Sigmoid colon (tissue), 7 donors: ENCODE measurements around the gene SCTR. TPM values are rescaled to one million over a fixed set of nuclear protein-coding genes. Genes with fewer than 3 reads are reported as not detected.
A peak's percentile ranks its signal among the peaks of the same experiment; 100 is the strongest.

Experiments used
- DNase-seq: peaks from one replicate; pipeline ENCODE4 v3.0.0-alpha.2; 2019
- H3K27ac ChIP-seq, 4 donors: fragments of 200-600 bp; sonication (generic); one replicate each; pipeline ENCODE4 v1.5.1; 2016 to 2019; ENCODE audit warnings: mild to moderate bottlenecking in 1 of 4
- H3K27me3 ChIP-seq, 3 donors: fragments of 200-600 bp; sonication (generic); one replicate each; pipeline ENCODE4 v1.5.1; 2019; ENCODE audit warnings: mild to moderate bottlenecking in 1 of 3
- H3K36me3 ChIP-seq, 4 donors: fragments of 200-600 bp; sonication (generic); one replicate each; pipeline ENCODE4 v1.5.1; 2016 to 2019
- H3K4me1 ChIP-seq, 4 donors: fragments of 200-600 bp; sonication (generic); one replicate each; pipeline ENCODE4 v1.5.1; 2017 to 2019
- H3K4me3 ChIP-seq, 4 donors: fragments of 200-600 bp; sonication (generic); one replicate each; pipeline ENCODE4 v1.5.1; 2017 to 2019; ENCODE audit warnings: mild to moderate bottlenecking in 2 of 4, moderate library complexity in 1 of 4
- H3K9me3 ChIP-seq, 4 donors: fragments of 200-600 bp in 3 of 4; sonication (generic) in 3 of 4; one replicate each; pipeline versions ENCODE4 v1.5.1 to v1.6.1; 2013 to 2019
- CTCF ChIP-seq, 4 experiments: fragments of 450-650 bp in 3 of 4; fragments of 200-600 bp in 1 of 4; IDR thresholded peaks; one replicate each; pipeline ENCODE4 v1.5.1; 2016 to 2019; ENCODE audit warnings: antibody characterized with exemption in 4 of 4, mild to moderate bottlenecking in 3 of 4, moderate library complexity in 2 of 4
- EP300 ChIP-seq, 4 donors: sonication (generic); formaldehyde crosslinking; IDR thresholded peaks; one replicate each; pipeline ENCODE4 v1.6.1; 2017; ENCODE audit warnings: antibody characterized with exemption in 4 of 4
- POLR2A ChIP-seq, 2 donors: fragments of 450-650 bp; IDR thresholded peaks; one replicate each; pipeline ENCODE4 v1.6.1; 2016; ENCODE audit warnings: antibody characterized with exemption in 2 of 2, mild to moderate bottlenecking in 2 of 2, moderate library complexity in 2 of 2
- POLR2AphosphoS5 ChIP-seq, 4 donors: sonication (generic); formaldehyde crosslinking; IDR thresholded peaks; one replicate each; pipeline ENCODE4 v1.6.1; 2017; ENCODE audit warnings: antibody characterized with exemption in 4 of 4
- WGBS, 2 donors: extraction: QIAGEN DNeasy Blood & Tissue Kit; methylation state at CpG; one replicate each; pipeline ENCODE4 v1.1.7; 2013; 5-methylcytosine and 5-hydroxymethylcytosine counted together
- intact Hi-C: fragments of 100-400 bp; cut with DNase I; formaldehyde crosslinking; loops from one replicate; pipeline ENCODE4 v1.15.1; 2023
- polyA plus RNA-seq, 3 donors: library from polyadenylated mRNA; stranded (reverse); fragments of 200-250 nt; gene quantifications; one replicate each; pipeline ENCODE4 v1.2.3, GENCODE V29; 2013
- total RNA-seq, 4 donors: library from RNA; depleted of rRNA; stranded (reverse); fragments of >200 nt; gene quantifications; one replicate each; pipeline ENCODE4 v1.1.0, GENCODE V29; 2016
- donor health status: healthy with polysubstance abuse.
- donor health status: Bipolar disorder and iron deficiency.
- donor health status: healthy.

The SCTR gene
- total and polyA plus RNA-seq, 7 donors = 0.16 TPM; not detected in 6

- H3K36me3 ChIP-seq = no peaks in the 10 kb centered on the region
- H3K27me3 ChIP-seq = no peaks in the 10 kb centered on the region
- no peak overlapping the region for H3K27ac ChIP-seq
- WGBS, 2 donors = 74 to 90% methylated on average over 7 of the region's 7 CpGs
- no peaks in the 10 kb centered on the region for H3K9me3 ChIP-seq
- no peak for DNase-seq
- H3K4me1 ChIP-seq = peaks cover 0 to 13% (median 6%) of the 10 kb centered on the region in 4 donors
- H3K4me3 ChIP-seq = no peak overlapping the region
- intact Hi-C loops = no loop called here
- no peak for TF ChIP-seq POLR2AphosphoS5 (IDR thresholded peaks at IDR 0.05)
- no peak for TF ChIP-seq CTCF (IDR thresholded peaks at IDR 0.05)
- no peak for TF ChIP-seq EP300 (IDR thresholded peaks at IDR 0.05)
- no peak for TF ChIP-seq POLR2A (IDR thresholded peaks at IDR 0.05)
Measured at GRCh38 chr2:119486886-119487285, 37.4 kb downstream of the SCTR start.

- intact Hi-C loops = no loop called here
- peak; percentile 17 for DNase-seq
- Histone ChIP-seq H3K4me3 (no peak overlapping the region), H3K4me1 (peaks cover 0 to 9% (median 3%) of the 10 kb centered on the region in 4 donors), H3K9me3 (no peaks in the 10 kb centered on the region), H3K27ac (no peak overlapping the region), H3K36me3 (no peaks in the 10 kb centered on the region), H3K27me3 (no peaks in the 10 kb centered on the region)
- TF ChIP-seq POLR2A (IDR thresholded peaks at IDR 0.05) = no peak
- TF ChIP-seq EP300 (IDR thresholded peaks at IDR 0.05) = no peak
- no peak for TF ChIP-seq POLR2AphosphoS5 (IDR thresholded peaks at IDR 0.05)
- TF ChIP-seq CTCF (IDR thresholded peaks at IDR 0.05) = no peak
- 87 to 90% methylated on average over 10 of the region's 10 CpGs for WGBS, 2 donors
Measured at GRCh38 chr2:119486196-119486827, 38.0 kb downstream of the SCTR start.

GRCh38 chr2:119485336-119486110 is 38.8 kb downstream of the SCTR start:
- peaks cover 0 to 9% (median 3%) of the 10 kb centered on the region in 4 donors for H3K4me1 ChIP-seq
- no peaks in the 10 kb centered on the region for H3K36me3 ChIP-seq
- TF ChIP-seq POLR2A (IDR thresholded peaks at IDR 0.05) (no peak), POLR2AphosphoS5 (IDR thresholded peaks at IDR 0.05) (no peak), EP300 (IDR thresholded peaks at IDR 0.05) (no peak), CTCF (IDR thresholded peaks at IDR 0.05) (no peak)
- 84 to 89% methylated on average over 12 of the region's 12 CpGs for WGBS, 2 donors
- H3K27ac ChIP-seq = no peak overlapping the region
- intact Hi-C loops = no loop called here
- peak; percentile 36 for DNase-seq
- no peaks in the 10 kb centered on the region for H3K9me3 ChIP-seq
- H3K4me3 ChIP-seq = no peak overlapping the region
- H3K27me3 ChIP-seq = no peaks in the 10 kb centered on the region

DNA sequence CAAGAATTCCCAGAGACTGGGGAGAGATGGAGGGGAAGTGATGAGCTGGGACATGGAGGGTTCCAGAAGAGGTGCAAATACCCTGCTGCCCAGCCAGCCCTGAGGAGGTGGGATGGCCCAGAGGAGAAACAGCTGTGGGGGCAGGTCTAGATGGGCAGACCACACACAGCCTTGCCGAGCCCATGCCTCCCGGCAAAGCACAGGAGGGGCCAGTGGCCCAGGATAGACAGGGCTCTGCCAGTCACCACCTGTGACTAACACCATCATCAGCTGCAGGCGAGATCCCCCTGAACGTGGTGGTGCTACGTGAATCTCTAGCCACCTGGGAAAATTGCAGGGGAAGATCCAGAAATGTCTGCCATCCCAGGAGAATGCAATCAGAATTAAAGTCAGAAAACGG is 39.4 kb downstream of the SCTR start:
- Histone ChIP-seq H3K9me3 (no peaks in the 10 kb centered on the region), H3K36me3 (no peaks in the 10 kb centered on the region), H3K27ac (no peak overlapping the region), H3K4me3 (no peak overlapping the region), H3K27me3 (no peaks in the 10 kb centered on the region), H3K4me1 (peaks cover 0 to 9% (median 3%) of the 10 kb centered on the region in 4 donors)
- intact Hi-C loops = no loop called here
- DNase-seq = no peak
- WGBS, 2 donors = 84 to 85% methylated on average over 6 of the region's 6 CpGs
- TF ChIP-seq EP300 (IDR thresholded peaks at IDR 0.05) (no peak), CTCF (IDR thresholded peaks at IDR 0.05) (no peak), POLR2AphosphoS5 (IDR thresholded peaks at IDR 0.05) (no peak), POLR2A (IDR thresholded peaks at IDR 0.05) (no peak)
